ENCODE results near the gene GPR143. TPM values are rescaled to one million over a fixed set of nuclear protein-coding genes. Genes with fewer than 3 reads are reported as not detected.

GPR143 gene
- total and polyA plus RNA-seq, 9 of the 15 experiments (the other 6 are each of a cell fraction or from before 2014, with no cell fraction given): not detected

DNA sequence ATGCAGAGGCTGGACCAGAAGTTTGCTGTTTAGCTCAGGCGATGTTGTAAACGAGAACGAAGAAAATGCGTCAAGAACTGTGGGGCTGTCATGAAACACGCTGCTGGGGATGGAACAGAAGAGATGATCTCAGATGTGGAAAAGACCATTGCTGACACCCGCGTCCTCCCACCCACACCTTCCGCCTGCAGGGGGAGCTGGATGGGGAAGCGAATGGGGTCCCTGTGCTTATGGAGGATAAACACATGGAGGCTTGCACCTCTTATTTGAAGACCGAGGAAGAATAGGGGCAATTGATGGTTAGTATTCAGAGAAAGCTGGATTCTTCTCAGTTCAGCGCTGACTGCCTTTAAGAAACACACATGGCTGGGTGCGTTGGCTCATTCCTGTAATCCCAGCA is 63.9 kb downstream of the GPR143 start:
- CTCF ChIA-PET (ENCODE audit: low intra/inter-chr PET ratio): no interaction called here
- no TSS peak for BruUV-seq (replicated peaks)
- no peaks in the 10 kb centered on the region for H3K79me2 ChIP-seq (ENCODE audit: control insufficient read depth, insufficient read depth, low read length)
- in situ Hi-C loops (cut with MboI): no loop called here
- POLR2A ChIA-PET: no interaction called here
- peaks cover 34% of the 10 kb centered on the region; the same call in 2 of the 3 replicates for H3K36me3 ChIP-seq (ENCODE audit: control insufficient read depth, insufficient read depth, low read length)
- no peaks in the 10 kb centered on the region for H3K9me3 ChIP-seq (replicated peaks; ENCODE audit: control insufficient read depth, insufficient read depth, low read depth, low read length)
- DNase-seq (ENCODE audit: extremely low read depth in 1 of 4, low spot score in 3 of 4) (peak in 2 of 4 experiments; percentile 16 to 18), FAIRE-seq (no peak), ATAC-seq (peak; percentile 54; the same call in 2 of the 3 replicates)
- no peaks in the 10 kb centered on the region for H4K20me1 ChIP-seq (replicated peaks; ENCODE audit: control insufficient read depth, insufficient read depth, low read length)
- intact Hi-C loops (cut with micrococcal nuclease): no loop called here
- 98% methylated on average over 8 of the region's 12 CpGs for WGBS (ENCODE audit: insufficient coverage, low coverage, missing lambda C conversion rate)
- H3K27me3 ChIP-seq (ENCODE audit: control insufficient read depth in 2 of 2, insufficient read depth in 2 of 2, low read length in 2 of 2): no peaks in the 10 kb centered on the region
- no peak overlapping the region for H2AFZ ChIP-seq (ENCODE audit: low read depth, low read length)
- TF ChIP-seq, protein P1, sequence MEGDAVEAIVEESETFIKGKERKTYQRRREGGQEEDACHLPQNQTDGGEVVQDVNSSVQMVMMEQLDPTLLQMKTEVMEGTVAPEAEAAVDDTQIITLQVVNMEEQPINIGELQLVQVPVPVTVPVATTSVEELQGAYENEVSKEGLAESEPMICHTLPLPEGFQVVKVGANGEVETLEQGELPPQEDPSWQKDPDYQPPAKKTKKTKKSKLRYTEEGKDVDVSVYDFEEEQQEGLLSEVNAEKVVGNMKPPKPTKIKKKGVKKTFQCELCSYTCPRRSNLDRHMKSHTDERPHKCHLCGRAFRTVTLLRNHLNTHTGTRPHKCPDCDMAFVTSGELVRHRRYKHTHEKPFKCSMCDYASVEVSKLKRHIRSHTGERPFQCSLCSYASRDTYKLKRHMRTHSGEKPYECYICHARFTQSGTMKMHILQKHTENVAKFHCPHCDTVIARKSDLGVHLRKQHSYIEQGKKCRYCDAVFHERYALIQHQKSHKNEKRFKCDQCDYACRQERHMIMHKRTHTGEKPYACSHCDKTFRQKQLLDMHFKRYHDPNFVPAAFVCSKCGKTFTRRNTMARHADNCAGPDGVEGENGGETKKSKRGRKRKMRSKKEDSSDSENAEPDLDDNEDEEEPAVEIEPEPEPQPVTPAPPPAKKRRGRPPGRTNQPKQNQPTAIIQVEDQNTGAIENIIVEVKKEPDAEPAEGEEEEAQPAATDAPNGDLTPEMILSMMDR (IDR thresholded peaks at IDR 0.05 in 2 of 3, conservative IDR thresholded peaks at IDR 0.05 in 1 of 3; ENCODE audit: insufficient read depth in 2 of 3, low read depth in 1 of 3, low read length in 3 of 3): 0 out of 6 replicates have a peak, but pooled peaks of 1 of the 3 experiments have one; percentile 23
- TF ChIP-seq HNRNPK (IDR thresholded peaks at IDR 0.05; ENCODE audit: low read depth, low read length, poor library complexity, severe bottlenecking): no peak
- no peak for TF ChIP-seq ZC3H4 (CRISPR knock-in tag; IDR thresholded peaks at IDR 0.05; ENCODE audit: borderline replicate concordance)
- peak; percentile 82 for TF ChIP-seq ZBTB33 (CRISPR knock-in tag; IDR thresholded peaks at IDR 0.05)
- TF ChIP-seq MLX (CRISPR knock-in tag; conservative IDR thresholded peaks at IDR 0.05): no peak
- TF ChIP-seq MCM2 (IDR thresholded peaks at IDR 0.05; ENCODE audit: low read depth): no peak
- TF ChIP-seq TFAM (CRISPR knock-in tag; conservative IDR thresholded peaks at IDR 0.05): no peak
- TF ChIP-seq U2AF2 (optimal IDR thresholded peaks at IDR 0.05; ENCODE audit: low read depth, low read length): no peak
- no peaks in the 10 kb centered on the region for H3K9me1 ChIP-seq (ENCODE audit: control insufficient read depth, insufficient read depth, low read length)
- no peak overlapping the region for H3K4me3 ChIP-seq
- no peak overlapping the region for H3K9ac ChIP-seq (ENCODE audit: insufficient read depth in 1 of 2, low read depth in 2 of 2, low read length in 2 of 2)
- H3K27ac ChIP-seq (ENCODE audit: extremely low read depth, low read depth, low read length): no peak overlapping the region
- no peak overlapping the region for H3K4me2 ChIP-seq (ENCODE audit: insufficient read depth, low read length)
- H3K4me1 ChIP-seq (replicated peaks in 1 of 2; ENCODE audit: control insufficient read depth in 2 of 2, insufficient read depth in 2 of 2, low read length in 2 of 2): no peaks in the 10 kb centered on the region
